ENCODE results near the gene AP2A1.

The AP2A1 gene

DNA sequence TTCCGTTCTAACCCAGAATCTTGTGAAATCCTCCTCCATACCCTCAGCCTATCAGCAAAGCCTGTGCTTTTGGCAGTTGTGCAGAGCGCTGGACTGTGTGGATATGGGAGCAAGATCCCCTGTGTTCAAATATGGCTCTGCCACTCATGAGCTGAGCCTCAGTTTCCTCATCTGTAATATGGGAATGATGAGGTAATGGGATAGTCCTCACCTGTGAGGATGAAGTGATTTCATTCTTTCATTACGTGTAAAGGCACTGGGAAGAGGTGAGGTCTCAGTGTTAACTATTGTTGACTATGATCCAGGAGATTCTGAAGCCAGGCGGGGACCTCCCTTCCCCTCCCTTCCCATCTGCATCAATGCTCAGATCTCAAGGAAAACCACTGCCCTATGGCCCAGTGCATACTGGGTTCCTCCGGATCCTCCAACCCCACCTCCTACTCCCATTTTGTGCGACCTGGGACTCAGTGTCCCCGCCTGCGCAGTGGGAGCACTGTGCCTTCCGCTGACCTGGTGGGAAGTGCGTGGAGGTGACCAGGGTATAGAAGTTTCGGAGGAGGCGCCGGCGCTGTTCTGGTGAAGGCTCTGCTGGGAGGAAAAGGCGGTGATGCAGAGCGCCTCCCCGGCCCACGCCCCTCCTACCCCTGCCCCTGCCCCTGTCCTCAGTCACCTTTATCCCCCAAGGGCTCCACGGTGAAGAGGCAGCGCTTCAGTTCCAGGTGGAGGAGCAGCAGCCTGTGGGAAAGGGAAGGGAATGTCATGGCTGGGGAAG lies 41.3 kb downstream of the AP2A1 start:
- no peaks in the 10 kb centered on the region for H3K27me3 ChIP-seq (ENCODE audit: insufficient read depth, insufficient read length)
- H3K36me3 ChIP-seq (ENCODE audit: insufficient read depth, insufficient read length, low read length): peaks cover 56% of the 10 kb centered on the region
- H3K4me3 ChIP-seq (ENCODE audit: insufficient read length, low read depth): no peak overlapping the region
- H3K9me3 ChIP-seq (ENCODE audit: insufficient read depth, low read length): no peaks in the 10 kb centered on the region
- DNase-seq (ENCODE audit: low read depth, low spot score): no peak
- peaks cover 7% of the 10 kb centered on the region for H3K4me1 ChIP-seq (ENCODE audit: insufficient read depth, insufficient read length)
- TF ChIP-seq YY1 (IDR thresholded peaks at IDR 0.05; ENCODE audit: insufficient read depth, insufficient read length) (no peak), ZNF274 (IDR thresholded peaks at IDR 0.05; ENCODE audit: low read depth, low read length) (no peak), SUZ12 (IDR thresholded peaks at IDR 0.05; ENCODE audit: extremely low read depth, insufficient read depth, insufficient read length) (no peak)
- H3K9ac ChIP-seq (ENCODE audit: insufficient read length, low read depth): no peak overlapping the region

DNA sequence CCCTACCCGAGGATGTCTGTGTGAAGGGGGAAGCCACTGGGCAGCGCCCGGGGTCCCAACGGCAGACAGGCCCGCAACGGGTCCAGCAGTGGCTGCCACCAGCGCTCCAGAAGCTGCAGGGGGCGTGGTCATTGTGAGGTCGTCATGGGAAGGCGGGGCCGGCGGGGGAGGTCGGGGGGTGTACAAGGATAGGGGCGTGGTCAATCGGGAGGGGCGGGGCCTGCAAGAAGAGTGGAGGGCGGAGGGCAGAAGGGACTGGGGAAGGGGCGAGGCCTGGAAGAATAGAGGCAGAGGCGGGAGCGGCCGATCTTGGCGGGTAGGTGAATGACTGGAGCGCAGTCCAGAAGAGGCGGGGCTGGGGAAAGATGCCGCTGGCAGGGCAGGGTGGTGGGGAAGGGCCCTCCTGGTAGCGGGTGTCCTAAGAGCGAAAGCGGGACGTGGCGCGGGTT lies 41.9 kb downstream of the AP2A1 start:
- Histone ChIP-seq H3K36me3 (ENCODE audit: insufficient read depth, insufficient read length, low read length) (peaks cover 50% of the 10 kb centered on the region), H3K4me3 (ENCODE audit: insufficient read length, low read depth) (no peak overlapping the region), H3K27me3 (ENCODE audit: insufficient read depth, insufficient read length) (no peaks in the 10 kb centered on the region), H3K4me1 (ENCODE audit: insufficient read depth, insufficient read length) (peaks cover 7% of the 10 kb centered on the region), H3K9ac (ENCODE audit: insufficient read length, low read depth) (no peak overlapping the region), H3K9me3 (ENCODE audit: insufficient read depth, low read length) (no peaks in the 10 kb centered on the region)
- TF ChIP-seq YY1 (IDR thresholded peaks at IDR 0.05; ENCODE audit: insufficient read depth, insufficient read length): no peak
- no peak for TF ChIP-seq ZNF274 (IDR thresholded peaks at IDR 0.05; ENCODE audit: low read depth, low read length)
- TF ChIP-seq SUZ12 (IDR thresholded peaks at IDR 0.05; ENCODE audit: extremely low read depth, insufficient read depth, insufficient read length): no peak
- DNase-seq (ENCODE audit: low read depth, low spot score): no peak

DNA sequence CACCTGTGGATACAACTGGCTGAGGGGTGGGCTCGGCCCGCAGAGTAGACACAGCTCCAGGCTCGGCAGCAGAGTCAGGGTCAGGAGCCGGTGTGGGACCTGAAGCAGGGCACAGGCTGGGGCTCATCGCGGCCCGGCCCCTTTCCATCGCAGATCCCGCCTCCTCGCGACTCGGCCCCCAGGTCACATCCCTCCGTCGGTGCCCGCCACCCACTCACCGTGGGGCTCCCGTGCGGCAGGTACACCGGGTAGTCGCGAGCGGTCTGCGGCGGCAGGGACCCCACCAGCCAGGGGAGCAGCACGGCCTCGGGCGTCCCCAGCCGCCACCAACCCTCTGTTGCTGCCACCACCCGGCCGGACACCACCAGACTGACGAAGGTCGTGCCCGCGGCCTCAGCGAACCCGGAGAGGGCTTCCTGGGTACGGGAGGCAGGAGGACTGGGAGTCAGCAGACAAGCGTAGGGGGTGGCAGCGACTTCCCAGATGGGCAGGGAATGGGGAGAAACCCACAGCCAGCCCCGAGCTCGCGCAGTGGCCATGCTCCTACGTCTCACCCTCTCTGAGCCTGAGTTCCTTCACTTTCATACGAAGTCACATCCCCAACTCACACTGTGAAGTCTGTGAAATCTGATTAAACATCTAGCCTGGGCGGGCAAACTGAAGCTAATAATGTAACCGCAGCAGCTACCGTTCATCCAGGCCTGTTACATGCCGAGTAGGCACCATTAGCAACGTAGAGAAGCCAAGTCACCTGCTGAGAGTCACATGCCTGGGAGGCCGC lies 42.5 kb downstream of the AP2A1 start:
- no peak for DNase-seq (ENCODE audit: low read depth, low spot score)
- Histone ChIP-seq H3K4me3 (ENCODE audit: insufficient read length, low read depth) (no peak overlapping the region), H3K36me3 (ENCODE audit: insufficient read depth, insufficient read length, low read length) (peaks cover 47% of the 10 kb centered on the region), H3K27me3 (ENCODE audit: insufficient read depth, insufficient read length) (no peaks in the 10 kb centered on the region), H3K4me1 (ENCODE audit: insufficient read depth, insufficient read length) (peaks cover 7% of the 10 kb centered on the region), H3K9me3 (ENCODE audit: insufficient read depth, low read length) (no peaks in the 10 kb centered on the region), H3K9ac (ENCODE audit: insufficient read length, low read depth) (peak overlapping the region; percentile 32)
- TF ChIP-seq SUZ12 (IDR thresholded peaks at IDR 0.05; ENCODE audit: extremely low read depth, insufficient read depth, insufficient read length) (no peak), YY1 (IDR thresholded peaks at IDR 0.05; ENCODE audit: insufficient read depth, insufficient read length) (no peak), ZNF274 (IDR thresholded peaks at IDR 0.05; ENCODE audit: low read depth, low read length) (no peak)

DNA sequence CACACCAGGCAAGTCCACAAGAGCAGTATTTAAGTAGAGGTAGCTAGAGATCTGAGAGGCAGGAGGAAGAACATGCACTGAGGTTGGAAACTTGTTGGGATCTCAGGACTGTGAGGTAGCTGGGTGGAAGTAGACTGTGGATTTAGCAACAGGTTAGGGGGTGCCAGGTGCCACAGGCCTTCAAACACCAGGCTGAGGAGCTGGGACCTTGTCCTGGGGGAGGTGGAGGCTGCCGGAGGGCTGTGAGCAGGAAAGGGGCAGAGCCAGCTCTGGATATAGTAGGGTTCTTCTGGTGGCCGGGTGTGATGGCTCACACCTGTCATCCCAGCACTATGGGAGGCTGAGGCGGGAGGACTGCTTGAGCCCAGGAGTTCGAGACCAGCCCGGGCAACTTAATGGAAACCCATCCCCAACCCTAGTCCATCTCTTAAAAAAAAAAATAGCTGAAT lies 43.2 kb downstream of the AP2A1 start:
- no peaks in the 10 kb centered on the region for H3K27me3 ChIP-seq (ENCODE audit: insufficient read depth, insufficient read length)
- no peak overlapping the region for H3K9ac ChIP-seq (ENCODE audit: insufficient read length, low read depth)
- peaks cover 42% of the 10 kb centered on the region for H3K36me3 ChIP-seq (ENCODE audit: insufficient read depth, insufficient read length, low read length)
- H3K4me1 ChIP-seq (ENCODE audit: insufficient read depth, insufficient read length): peaks cover 7% of the 10 kb centered on the region
- no peaks in the 10 kb centered on the region for H3K9me3 ChIP-seq (ENCODE audit: insufficient read depth, low read length)
- TF ChIP-seq SUZ12 (IDR thresholded peaks at IDR 0.05; ENCODE audit: extremely low read depth, insufficient read depth, insufficient read length) (no peak), ZNF274 (IDR thresholded peaks at IDR 0.05; ENCODE audit: low read depth, low read length) (no peak), YY1 (IDR thresholded peaks at IDR 0.05; ENCODE audit: insufficient read depth, insufficient read length) (no peak)
- DNase-seq (ENCODE audit: low read depth, low spot score): no peak
- no peak overlapping the region for H3K4me3 ChIP-seq (ENCODE audit: insufficient read length, low read depth)

DNA sequence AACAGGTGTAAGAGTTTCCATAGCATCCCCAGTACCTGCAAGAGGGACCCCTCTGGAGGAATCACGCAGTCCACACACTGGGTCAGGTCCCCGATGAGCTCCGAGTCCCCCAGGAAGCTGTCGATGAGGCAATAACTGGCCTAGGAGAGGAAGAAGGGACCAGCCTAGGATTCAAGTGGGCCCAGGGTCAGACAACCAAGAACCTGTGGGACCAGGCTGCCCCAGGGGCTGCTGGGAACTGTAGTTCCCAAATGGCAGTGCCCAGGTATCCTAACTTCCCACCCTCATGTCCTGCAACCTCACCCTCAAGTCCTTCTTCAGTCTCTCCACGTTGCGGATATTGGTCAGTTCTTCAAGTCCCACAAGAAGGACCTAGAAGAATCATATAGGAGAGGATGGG lies 44.5 kb downstream of the AP2A1 start:
- TF ChIP-seq SUZ12 (IDR thresholded peaks at IDR 0.05; ENCODE audit: extremely low read depth, insufficient read depth, insufficient read length) (no peak), ZNF274 (IDR thresholded peaks at IDR 0.05; ENCODE audit: low read depth, low read length) (no peak), YY1 (IDR thresholded peaks at IDR 0.05; ENCODE audit: insufficient read depth, insufficient read length) (no peak)
- no peak overlapping the region for H3K4me3 ChIP-seq (ENCODE audit: insufficient read length, low read depth)
- no peak overlapping the region for H3K9ac ChIP-seq (ENCODE audit: insufficient read length, low read depth)
- no peaks in the 10 kb centered on the region for H3K27me3 ChIP-seq (ENCODE audit: insufficient read depth, insufficient read length)
- peaks cover 29% of the 10 kb centered on the region for H3K36me3 ChIP-seq (ENCODE audit: insufficient read depth, insufficient read length, low read length)
- H3K9me3 ChIP-seq (ENCODE audit: insufficient read depth, low read length): no peaks in the 10 kb centered on the region
- DNase-seq (ENCODE audit: low read depth, low spot score): no peak
- peaks cover 7% of the 10 kb centered on the region for H3K4me1 ChIP-seq (ENCODE audit: insufficient read depth, insufficient read length)

DNA sequence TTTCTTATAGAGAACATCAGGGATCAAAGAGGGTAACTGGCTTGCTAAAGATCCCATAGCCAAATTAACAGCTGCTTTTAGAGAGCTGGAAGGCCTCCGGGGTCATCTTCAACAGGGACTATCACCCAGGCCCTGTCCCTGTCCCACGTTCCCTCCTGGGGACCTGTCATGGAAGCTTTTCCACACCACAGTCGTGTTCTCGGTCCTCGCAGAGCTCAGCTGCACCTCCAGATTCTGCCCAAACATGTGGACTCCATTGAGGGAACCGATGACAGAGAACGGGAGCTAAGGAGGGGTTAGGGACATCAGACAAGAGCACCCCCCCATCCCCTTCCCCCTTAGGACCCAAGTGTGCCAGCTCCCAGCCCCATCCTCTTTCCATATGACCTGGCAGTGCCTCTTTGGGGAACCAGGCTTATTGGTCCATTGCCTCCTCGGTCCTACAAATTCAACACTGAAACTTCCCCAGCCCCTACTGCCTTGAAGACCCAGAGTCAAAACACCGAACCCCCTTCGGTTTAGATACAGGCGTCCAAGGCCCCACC lies 45.7 kb downstream of the AP2A1 start:
- Histone ChIP-seq H3K9me3 (ENCODE audit: insufficient read depth, low read length) (no peaks in the 10 kb centered on the region), H3K36me3 (ENCODE audit: insufficient read depth, insufficient read length, low read length) (peaks cover 23% of the 10 kb centered on the region), H3K4me1 (ENCODE audit: insufficient read depth, insufficient read length) (peaks cover 7% of the 10 kb centered on the region), H3K9ac (ENCODE audit: insufficient read length, low read depth) (peak overlapping the region; percentile 81), H3K4me3 (ENCODE audit: insufficient read length, low read depth) (peak overlapping the region; percentile 71), H3K27me3 (ENCODE audit: insufficient read depth, insufficient read length) (no peaks in the 10 kb centered on the region)
- no peak for TF ChIP-seq YY1 (IDR thresholded peaks at IDR 0.05; ENCODE audit: insufficient read depth, insufficient read length)
- TF ChIP-seq SUZ12 (IDR thresholded peaks at IDR 0.05; ENCODE audit: extremely low read depth, insufficient read depth, insufficient read length): no peak
- TF ChIP-seq ZNF274 (IDR thresholded peaks at IDR 0.05; ENCODE audit: low read depth, low read length): no peak
- no peak for DNase-seq (ENCODE audit: low read depth, low spot score)
